Testis (tissue), 3 donors: ENCODE data around the gene CSTF3. TPM values are rescaled to one million over a fixed set of nuclear protein-coding genes. Genes with fewer than 3 reads are reported as not detected.

Experiments
- DNase-seq: peaks from one replicate; pipeline ENCODE4 v3.0.0-alpha.2; 2019
- H3K27ac ChIP-seq, 2 donors: fragments of 200-600 bp; sonication (generic); one replicate each; pipeline ENCODE4 v1.5.1; 2019
- H3K27me3 ChIP-seq: fragments of 200-600 bp; sonication (generic); one replicate; pipeline ENCODE4 v1.5.1; 2019
- H3K36me3 ChIP-seq: fragments of 200-600 bp; sonication (generic); one replicate; pipeline ENCODE4 v1.5.1; 2017; ENCODE audit warnings: low read depth; ENCODE audit errors: missing control alignments
- H3K4me1 ChIP-seq: fragments of 200-600 bp; sonication (generic); one replicate; pipeline ENCODE4 v1.5.1; 2019
- H3K4me3 ChIP-seq, 2 donors: fragments of 200-600 bp; sonication (generic); one replicate each; pipeline ENCODE4 v1.5.1; 2017 to 2019
- H3K9me3 ChIP-seq: fragments of 200-600 bp; sonication (generic); one replicate; pipeline ENCODE4 v1.5.1; 2017
- CTCF ChIP-seq, 3 experiments: fragments of 450-650 bp in 2 of 3; fragments of 200-600 bp in 1 of 3; sonication (generic) in 1 of 3; IDR thresholded peaks; one replicate each; pipeline ENCODE4 v1.5.1; 2016 to 2019; ENCODE audit warnings: antibody characterized with exemption in 3 of 3, mild to moderate bottlenecking in 2 of 3, moderate library complexity in 1 of 3
- POLR2A ChIP-seq: fragments of 450-650 bp; IDR thresholded peaks from one replicate; pipeline ENCODE4 v1.6.1; 2017; ENCODE audit warnings: antibody characterized with exemption, mild to moderate bottlenecking, moderate library complexity
- WGBS, 2 donors: methylation state at CpG; one replicate each; pipeline ENCODE4 v1.1.5; 2018; 5-methylcytosine and 5-hydroxymethylcytosine counted together
- intact Hi-C: fragments of 100-400 bp; cut with DNase I; formaldehyde crosslinking; loops from one replicate; pipeline ENCODE4 v1.15.1; 2023; ENCODE audit warnings: low total_unique reads
- polyA plus RNA-seq: library from polyadenylated mRNA; stranded (reverse); fragments of 350-450 nt; fragmentation: Illumina TruSeq; extraction: RNeasy Lipid Tissue Mini Kit (QIAGEN cat#74804); gene quantifications from one replicate; pipeline ENCODE4 v1.2.3, GENCODE V29; 2014; ENCODE audit warnings: low read depth, low replicate concordance; ENCODE audit not compliant: insufficient read depth
- total RNA-seq, 2 donors: library from RNA; depleted of rRNA; stranded (reverse); fragments of >200 nt; gene quantifications; one replicate each; pipeline ENCODE4 v1.2.3, GENCODE V29; 2016

The CSTF3 gene
- total and polyA plus RNA-seq, 3 donors from 2014 or later, result 31.0 to 46.6 (median 46.4) TPM

GRCh38 chr11:33135768-33136443 lies 25.4 kb downstream of the CSTF3 start:
- 70 to 80% methylated on average over 4 of the region's 4 CpGs for WGBS, 2 donors
- no peak overlapping the region for H3K4me3 ChIP-seq
- H3K4me1 ChIP-seq, result no peaks in the 10 kb centered on the region
- no peaks in the 10 kb centered on the region for H3K27me3 ChIP-seq
- no peaks in the 10 kb centered on the region for H3K9me3 ChIP-seq
- DNase-seq, result no peak
- H3K36me3 ChIP-seq, result no peaks in the 10 kb centered on the region
- intact Hi-C loops, result no loop called here
- TF ChIP-seq POLR2A (no peak), CTCF (IDR thresholded peaks at IDR 0.05) (no peak)
- H3K27ac ChIP-seq, result no peak overlapping the region

GRCh38 chr11:33135216-33135615 lies 26.1 kb downstream of the CSTF3 start:
- no peak for DNase-seq
- no peaks in the 10 kb centered on the region for H3K36me3 ChIP-seq
- no peak for TF ChIP-seq POLR2A
- TF ChIP-seq CTCF (IDR thresholded peaks at IDR 0.05), result no peak
- intact Hi-C loops, result no loop called here
- WGBS, 2 donors, result 54 to 75% methylated on average over 1 of the region's 1 CpG
- no peaks in the 10 kb centered on the region for H3K27me3 ChIP-seq
- no peaks in the 10 kb centered on the region for H3K4me1 ChIP-seq
- no peak overlapping the region for H3K27ac ChIP-seq
- no peaks in the 10 kb centered on the region for H3K9me3 ChIP-seq
- no peak overlapping the region for H3K4me3 ChIP-seq

- Histone ChIP-seq H3K4me3 (no peak overlapping the region), H3K9me3 (no peaks in the 10 kb centered on the region), H3K27ac (no peak overlapping the region), H3K27me3 (no peaks in the 10 kb centered on the region), H3K4me1 (no peaks in the 10 kb centered on the region), H3K36me3 (no peaks in the 10 kb centered on the region)
- no peak for DNase-seq
- TF ChIP-seq POLR2A, result no peak
- WGBS, 2 donors, result 83 to 92% methylated on average over 3 of the region's 3 CpGs
- intact Hi-C loops, result no loop called here
Measured at GRCh38 chr11:33134276-33134675, 27.0 kb downstream of the CSTF3 start.

- 82 to 87% methylated on average over 3 of the region's 3 CpGs for WGBS, 2 donors
- no peak overlapping the region for H3K4me3 ChIP-seq
Measured at GRCh38 chr11:33133761-33134160, 27.5 kb downstream of the CSTF3 start.

GRCh38 chr11:33132510-33132909 lies 28.8 kb downstream of the CSTF3 start:
- H3K36me3 ChIP-seq, result no peaks in the 10 kb centered on the region
- H3K27me3 ChIP-seq, result no peaks in the 10 kb centered on the region
- intact Hi-C loops, result no loop called here
- TF ChIP-seq POLR2A (no peak), CTCF (IDR thresholded peaks at IDR 0.05) (no peak)
- H3K27ac ChIP-seq, result no peak overlapping the region
- H3K4me3 ChIP-seq, result no peak overlapping the region
- no peaks in the 10 kb centered on the region for H3K9me3 ChIP-seq
- H3K4me1 ChIP-seq, result no peaks in the 10 kb centered on the region
- 72 to 73% methylated on average over 4 of the region's 4 CpGs for WGBS, 2 donors
- DNase-seq, result no peak

More at GRCh38 chr11:33133761-33134160, 27.5 kb downstream of the CSTF3 start:
- Histone ChIP-seq H3K27ac (no peak overlapping the region), H3K9me3 (no peaks in the 10 kb centered on the region), H3K4me1 (no peaks in the 10 kb centered on the region), H3K27me3 (no peaks in the 10 kb centered on the region), H3K36me3 (no peaks in the 10 kb centered on the region)
- intact Hi-C loops, result no loop called here
- DNase-seq, result no peak
- TF ChIP-seq CTCF (IDR thresholded peaks at IDR 0.05), result no peak
- no peak for TF ChIP-seq POLR2A
